Measurements from ENCODE around the gene TMIGD3. TPM values are rescaled to one million over a fixed set of nuclear protein-coding genes. Genes with fewer than 3 reads are reported as not detected.

TMIGD3 gene
- total RNA-seq, 2 donors from 2014 or later = 0.42 to 1.1 TPM

DNA sequence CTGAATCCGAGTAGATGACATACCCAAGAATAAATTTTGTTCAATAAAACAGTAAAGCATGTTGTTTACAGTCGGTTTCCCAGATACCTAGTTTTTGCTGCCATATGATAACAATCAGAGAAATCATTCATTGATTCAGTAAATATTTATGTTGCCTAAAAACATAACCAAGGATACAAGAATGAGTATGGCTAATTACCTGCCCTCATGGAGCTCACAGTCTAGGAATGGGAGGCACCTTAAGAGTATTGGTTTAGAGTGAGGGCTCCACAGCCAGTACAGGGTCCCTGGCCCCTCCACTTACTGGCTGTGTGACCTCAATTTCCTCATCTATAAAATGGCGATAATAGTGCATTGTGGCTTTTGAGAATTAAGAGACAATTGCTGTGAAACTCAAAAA is 53.2 kb downstream of the TMIGD3 start:
- peak overlapping the region; percentile 63 for H3K4me3 ChIP-seq
- H3K36me3 ChIP-seq = no peaks in the 10 kb centered on the region
- no peaks in the 10 kb centered on the region for H3K9me3 ChIP-seq
- peak overlapping the region; percentile 97 to 98 for H3K9ac ChIP-seq (ENCODE audit: low read depth in 2 of 2, low read length in 2 of 2)
- no peaks in the 10 kb centered on the region for H3K4me1 ChIP-seq
- H3K27me3 ChIP-seq = no peaks in the 10 kb centered on the region
- TF ChIP-seq, protein P1, sequence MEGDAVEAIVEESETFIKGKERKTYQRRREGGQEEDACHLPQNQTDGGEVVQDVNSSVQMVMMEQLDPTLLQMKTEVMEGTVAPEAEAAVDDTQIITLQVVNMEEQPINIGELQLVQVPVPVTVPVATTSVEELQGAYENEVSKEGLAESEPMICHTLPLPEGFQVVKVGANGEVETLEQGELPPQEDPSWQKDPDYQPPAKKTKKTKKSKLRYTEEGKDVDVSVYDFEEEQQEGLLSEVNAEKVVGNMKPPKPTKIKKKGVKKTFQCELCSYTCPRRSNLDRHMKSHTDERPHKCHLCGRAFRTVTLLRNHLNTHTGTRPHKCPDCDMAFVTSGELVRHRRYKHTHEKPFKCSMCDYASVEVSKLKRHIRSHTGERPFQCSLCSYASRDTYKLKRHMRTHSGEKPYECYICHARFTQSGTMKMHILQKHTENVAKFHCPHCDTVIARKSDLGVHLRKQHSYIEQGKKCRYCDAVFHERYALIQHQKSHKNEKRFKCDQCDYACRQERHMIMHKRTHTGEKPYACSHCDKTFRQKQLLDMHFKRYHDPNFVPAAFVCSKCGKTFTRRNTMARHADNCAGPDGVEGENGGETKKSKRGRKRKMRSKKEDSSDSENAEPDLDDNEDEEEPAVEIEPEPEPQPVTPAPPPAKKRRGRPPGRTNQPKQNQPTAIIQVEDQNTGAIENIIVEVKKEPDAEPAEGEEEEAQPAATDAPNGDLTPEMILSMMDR (IDR thresholded peaks at IDR 0.05) = no peak
- no peak overlapping the region for H3K27ac ChIP-seq
- intact Hi-C loops (cut with DNase I) = no loop called here
- DNase-seq = no peak

DNA sequence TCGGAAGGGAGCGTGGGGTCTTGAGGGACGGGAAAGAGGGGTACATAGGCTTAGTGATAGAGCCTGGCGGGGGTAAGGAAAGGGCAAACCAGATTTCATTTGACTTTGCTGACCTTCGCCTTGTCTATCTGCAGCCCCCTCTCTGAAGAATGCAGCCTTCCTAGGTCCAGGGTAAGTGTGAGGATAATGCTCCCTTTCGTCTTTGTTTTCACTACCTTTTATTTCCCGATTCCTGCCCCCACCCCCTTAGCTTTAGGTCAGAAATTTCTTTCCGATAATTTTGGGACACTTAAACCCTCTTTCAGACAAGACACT is 53.8 kb downstream of the TMIGD3 start:
- Histone ChIP-seq H3K36me3 (no peaks in the 10 kb centered on the region), H3K27me3 (no peaks in the 10 kb centered on the region), H3K27ac (peak overlapping the region; percentile 64), H3K4me1 (no peaks in the 10 kb centered on the region), H3K4me3 (peak overlapping the region; percentile 63), H3K9me3 (no peaks in the 10 kb centered on the region), H3K9ac (ENCODE audit: low read depth in 2 of 2, low read length in 2 of 2) (peak overlapping the region; percentile 97 to 98)
- intact Hi-C loops (cut with DNase I) = no loop called here
- no peak for DNase-seq
- TF ChIP-seq, protein P1 (IDR thresholded peaks at IDR 0.05) = no peak

DNA sequence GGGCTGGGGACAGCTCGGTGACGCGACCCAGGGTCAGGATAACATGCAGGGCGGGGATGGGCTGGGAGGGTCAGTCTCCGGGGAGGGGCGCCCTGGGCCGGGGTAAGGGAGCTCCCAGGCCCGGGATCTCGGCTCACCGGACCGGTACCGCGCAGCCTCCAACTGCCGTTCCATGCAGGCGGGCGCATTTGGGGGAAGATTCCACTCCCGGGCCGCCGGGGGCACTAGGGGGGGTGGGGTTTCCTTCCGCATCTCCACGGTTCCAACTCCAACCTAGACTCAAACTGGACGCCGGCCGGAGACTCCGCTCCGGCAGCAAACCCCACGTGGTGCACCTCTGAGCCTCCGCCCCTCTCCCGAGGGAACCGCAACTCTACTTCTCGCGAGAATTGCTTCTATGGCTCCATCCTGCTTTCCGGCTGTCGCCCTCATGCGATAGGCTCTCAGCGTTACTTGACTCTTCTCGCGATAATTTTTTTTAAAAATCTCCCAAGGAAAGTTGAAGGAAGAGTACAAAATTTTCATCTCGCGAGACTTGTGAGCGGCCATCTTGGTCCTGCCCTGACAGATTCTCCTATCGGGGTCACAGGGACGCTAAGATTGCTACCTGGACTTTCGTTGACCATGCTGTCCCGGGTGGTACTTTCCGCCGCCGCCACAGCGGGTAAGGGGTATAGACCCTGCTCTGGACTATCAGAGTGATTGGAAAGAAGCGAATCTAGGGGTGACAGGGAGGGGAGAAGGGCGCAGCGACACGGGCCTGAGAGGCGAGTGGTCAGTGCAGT is 54.3 kb downstream of the TMIGD3 start, which contains the start of the genes ATP5PB and WDR77:
TSS of gene ATP5PB (plus strand) at position 547 of the 785 bp plus-strand sequence. CDS start at position 625, 78 bp downstream.
TSS of gene WDR77 (minus strand) at position 339 of the 785 bp plus-strand sequence. CDS start at position 252, 87 bp downstream.
- DNase-seq = peak; percentile 96
- no peaks in the 10 kb centered on the region for H3K4me1 ChIP-seq
- H3K9ac ChIP-seq (ENCODE audit: low read depth in 2 of 2, low read length in 2 of 2) = peak within 1 kb of the TSS; percentile 97 to 98
- no peaks in the 10 kb centered on the region for H3K9me3 ChIP-seq
- TF ChIP-seq, protein P1 (IDR thresholded peaks at IDR 0.05) = no peak
- H3K27ac ChIP-seq = peak within 1 kb of the TSS; percentile 68
- peak within 1 kb of the TSS; percentile 63 for H3K4me3 ChIP-seq
- H3K36me3 ChIP-seq = no peaks in the 10 kb centered on the region
- no peaks in the 10 kb centered on the region for H3K27me3 ChIP-seq
- intact Hi-C loops (cut with DNase I) = no loop called here

DNA sequence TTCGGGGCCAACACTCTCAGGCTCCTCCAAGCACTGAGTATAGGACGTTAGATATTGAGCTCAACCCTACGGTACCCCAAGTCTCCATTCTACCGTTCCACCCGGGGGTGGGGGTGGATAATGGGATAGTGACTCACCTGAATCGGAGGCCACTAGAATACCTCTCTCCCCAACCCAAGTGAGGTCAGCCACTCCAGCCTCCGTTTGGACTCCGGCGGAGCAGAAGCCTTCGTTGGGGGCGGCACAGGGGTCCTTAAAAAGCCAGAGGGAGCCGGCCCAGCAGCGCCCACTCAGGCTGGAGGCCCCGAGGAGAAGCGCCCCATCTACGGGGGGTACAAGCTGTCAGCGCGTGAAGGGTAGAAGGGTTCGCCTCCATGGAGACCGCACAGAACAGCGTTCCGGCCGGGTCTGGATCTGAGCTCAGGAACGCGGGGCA is 54.9 kb downstream of the TMIGD3 start:
- H3K36me3 ChIP-seq = no peaks in the 10 kb centered on the region
- no peaks in the 10 kb centered on the region for H3K9me3 ChIP-seq
- peak; percentile 38 for DNase-seq
- TF ChIP-seq, protein P1 (IDR thresholded peaks at IDR 0.05) = no peak
- intact Hi-C loops (cut with DNase I) = no loop called here
- H3K27ac ChIP-seq = peak overlapping the region; percentile 68
- H3K4me1 ChIP-seq = no peaks in the 10 kb centered on the region
- peak overlapping the region; percentile 63 for H3K4me3 ChIP-seq
- peak overlapping the region; percentile 91 to 97 for H3K9ac ChIP-seq (ENCODE audit: low read depth in 2 of 2, low read length in 2 of 2)
- no peaks in the 10 kb centered on the region for H3K27me3 ChIP-seq

DNA sequence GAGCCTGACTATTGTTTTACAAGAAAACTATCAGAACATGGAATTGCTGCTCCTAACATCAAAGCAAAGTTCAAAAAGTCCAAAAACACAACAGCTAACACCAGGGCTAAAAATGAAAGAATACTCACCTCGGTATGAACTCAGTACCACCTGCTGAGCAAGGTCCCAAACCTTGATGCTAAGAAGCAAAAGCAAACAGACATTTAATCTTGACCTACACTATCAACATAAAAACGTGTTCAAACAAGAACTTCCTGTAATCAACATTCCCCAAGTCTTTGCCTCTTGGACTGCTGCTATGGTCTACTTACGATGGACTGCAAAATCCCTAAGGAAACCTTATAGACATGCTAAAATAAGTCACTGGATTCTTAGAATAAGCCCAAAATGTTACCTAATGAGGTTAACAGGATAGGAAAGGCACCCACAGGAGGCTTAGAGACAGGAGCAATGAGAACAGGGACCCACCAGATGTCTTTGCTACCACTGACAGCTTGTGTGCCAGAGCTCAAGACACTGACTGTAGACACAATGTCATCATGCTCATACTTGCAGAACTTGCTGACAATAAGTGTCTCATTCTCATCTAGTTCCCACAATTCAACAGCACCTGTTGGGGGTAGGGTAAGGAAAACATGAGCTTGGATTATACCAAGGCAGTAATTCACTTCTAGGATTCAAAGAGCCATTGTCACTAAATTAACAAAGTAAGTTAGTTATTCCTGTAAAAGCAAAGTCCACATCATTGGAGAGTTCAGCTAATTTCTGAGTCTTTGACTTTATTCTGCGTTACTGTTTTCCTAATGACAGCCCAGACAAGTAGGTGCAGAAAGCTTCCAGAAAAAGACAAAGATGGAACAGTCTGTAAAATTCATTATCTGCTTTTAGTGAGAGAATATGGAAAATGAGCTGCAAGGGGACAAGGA is 56.2 kb downstream of the TMIGD3 start:
- Histone ChIP-seq H3K4me1 (no peaks in the 10 kb centered on the region), H3K9ac (ENCODE audit: low read depth in 2 of 2, low read length in 2 of 2) (peak overlapping the region in 1 of 2 donors; percentile 97), H3K27ac (peak overlapping the region; percentile 39), H3K36me3 (no peaks in the 10 kb centered on the region), H3K4me3 (no peak overlapping the region), H3K9me3 (no peaks in the 10 kb centered on the region), H3K27me3 (no peaks in the 10 kb centered on the region)
- DNase-seq = peak; percentile 25
- TF ChIP-seq, protein P1 (IDR thresholded peaks at IDR 0.05) = no peak
- intact Hi-C loops (cut with DNase I) = no loop called here

Data from colonic mucosa (tissue), 4 donors.